Prostate gland (tissue), 2 donors: ENCODE data around the gene UFC1. TPM values are rescaled to one million over a fixed set of nuclear protein-coding genes. Genes with fewer than 3 reads are reported as not detected.

Source experiments
- DNase-seq: peaks from one replicate; pipeline ENCODE4 v3.0.0-alpha.2; 2019; ENCODE audit warnings: low spot score
- H3K27ac ChIP-seq, 2 donors: fragments of 200-600 bp; sonication (generic); 2 replicates each; pipeline ENCODE4 v1.5.1; 2017 to 2019
- H3K27me3 ChIP-seq: fragments of 200-600 bp; sonication (generic); replicated peaks from 2 replicates; pipeline ENCODE4 v1.5.1; 2019; ENCODE audit not compliant: insufficient read depth
- H3K36me3 ChIP-seq, 2 donors: fragments of 200-600 bp; sonication (generic); 1 replicate in 1 of 2; 2 replicates in 1 of 2; pipeline versions ENCODE4 v1.5.1 to v1.8.1; 2017 to 2019
- H3K4me1 ChIP-seq: fragments of 200-600 bp; sonication (generic); replicated peaks from 2 replicates; pipeline ENCODE4 v1.5.1; 2019
- H3K4me3 ChIP-seq, 2 donors: fragments of 200-600 bp; sonication (generic); 2 replicates each; pipeline ENCODE4 v1.5.1; 2017 to 2019
- H3K9me3 ChIP-seq: fragments of 200-600 bp; sonication (generic); 2 replicates; pipeline ENCODE4 v1.5.1; 2017
- CTCF ChIP-seq, 4 experiments: fragments of 200-600 bp in 2 of 4; fragments of 450-650 bp in 2 of 4; sonication (generic) in 2 of 4; IDR thresholded peaks; 1 replicate in 3 of 4; 2 replicates in 1 of 4; pipeline ENCODE4 v1.5.1; 2016 to 2019; ENCODE audit warnings: antibody characterized with exemption in 4 of 4, mild to moderate bottlenecking in 2 of 4, moderate library complexity in 2 of 4
- POLR2A ChIP-seq: fragments of 450-650 bp; IDR thresholded peaks from one replicate; pipeline ENCODE4 v1.6.1; 2016; ENCODE audit warnings: antibody characterized with exemption, mild to moderate bottlenecking
- POLR2AphosphoS5 ChIP-seq: sonication (generic); formaldehyde crosslinking; IDR thresholded peaks from one replicate; pipeline ENCODE4 v1.6.1; 2017; ENCODE audit warnings: antibody characterized with exemption
- WGBS: methylation state at CpG from one replicate; pipeline ENCODE4 v1.1.5; 2018; 5-methylcytosine and 5-hydroxymethylcytosine counted together
- intact Hi-C: fragments of 100-400 bp; cut with DNase I; formaldehyde crosslinking; loops from one replicate; pipeline ENCODE4 v1.14.2; 2022
- total RNA-seq, 2 donors: library from RNA; depleted of rRNA; stranded (reverse); fragments of >200 nt; gene quantifications; one replicate each; pipeline ENCODE4 v1.1.0, GENCODE V29; 2016

UFC1 gene
- total RNA-seq, 2 donors from 2014 or later, result 71.3 to 72.8 TPM

DNA sequence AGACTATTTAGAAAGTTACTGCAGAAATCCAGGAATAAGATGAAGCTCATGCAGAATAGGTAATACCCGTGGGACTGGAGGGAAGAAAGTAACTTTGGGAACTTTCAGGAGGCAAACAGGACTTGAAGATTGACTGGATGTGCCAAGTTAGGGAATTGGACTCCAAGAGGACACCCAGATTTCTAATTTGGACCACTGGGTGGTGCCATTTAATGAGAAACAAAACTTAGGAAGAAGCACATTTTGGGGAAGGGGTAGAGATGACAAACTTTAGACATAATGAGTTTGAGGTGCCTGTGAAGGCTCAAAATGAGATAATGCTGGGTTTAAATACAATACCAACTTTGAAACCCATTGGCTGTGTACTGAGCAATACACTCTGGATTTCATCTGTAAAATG lies 26.9 kb downstream of the UFC1 start:
- no peaks in the 10 kb centered on the region for H3K4me1 ChIP-seq
- no peaks in the 10 kb centered on the region for H3K36me3 ChIP-seq
- TF ChIP-seq POLR2A (no peak), CTCF (IDR thresholded peaks at IDR 0.05) (peak in 1 of 4 experiments; percentile 12)
- DNase-seq, result no peak
- no peaks in the 10 kb centered on the region for H3K9me3 ChIP-seq
- H3K27me3 ChIP-seq, result no peaks in the 10 kb centered on the region
- intact Hi-C loops, result no loop called here
- no peak overlapping the region for H3K4me3 ChIP-seq
- WGBS, result 68% methylated on average over 1 of the region's 1 CpG
- H3K27ac ChIP-seq, result no peak overlapping the region

DNA sequence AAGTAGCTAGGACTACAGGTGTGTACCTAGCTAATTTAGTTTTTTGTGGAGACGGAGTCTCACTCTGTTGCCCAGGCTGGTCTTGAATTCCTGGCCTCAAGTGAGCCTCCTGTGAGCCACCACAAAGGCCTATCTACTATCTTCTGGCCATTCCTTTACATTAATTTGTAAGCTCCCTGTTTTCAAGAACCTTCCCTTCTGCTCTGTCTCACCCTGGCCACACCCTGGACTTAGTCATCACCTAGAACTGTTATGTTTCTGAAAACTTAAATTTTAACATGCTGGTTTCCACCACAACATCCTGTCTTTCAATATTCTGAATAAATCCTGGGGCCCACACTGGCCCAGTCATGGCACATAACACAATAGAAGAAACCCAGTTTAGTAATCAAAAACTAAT lies 28.4 kb downstream of the UFC1 start:
- no peaks in the 10 kb centered on the region for H3K36me3 ChIP-seq
- TF ChIP-seq POLR2AphosphoS5, result no peak
- no peak for TF ChIP-seq POLR2A
- TF ChIP-seq CTCF (IDR thresholded peaks at IDR 0.05), result no peak
- no peaks in the 10 kb centered on the region for H3K4me1 ChIP-seq
- no peaks in the 10 kb centered on the region for H3K27me3 ChIP-seq
- intact Hi-C loops, result no loop called here
- no peak overlapping the region for H3K4me3 ChIP-seq
- no peak overlapping the region for H3K27ac ChIP-seq
- WGBS, result 96% methylated on average over 1 of the region's 1 CpG
- no peaks in the 10 kb centered on the region for H3K9me3 ChIP-seq
- DNase-seq, result no peak

DNA sequence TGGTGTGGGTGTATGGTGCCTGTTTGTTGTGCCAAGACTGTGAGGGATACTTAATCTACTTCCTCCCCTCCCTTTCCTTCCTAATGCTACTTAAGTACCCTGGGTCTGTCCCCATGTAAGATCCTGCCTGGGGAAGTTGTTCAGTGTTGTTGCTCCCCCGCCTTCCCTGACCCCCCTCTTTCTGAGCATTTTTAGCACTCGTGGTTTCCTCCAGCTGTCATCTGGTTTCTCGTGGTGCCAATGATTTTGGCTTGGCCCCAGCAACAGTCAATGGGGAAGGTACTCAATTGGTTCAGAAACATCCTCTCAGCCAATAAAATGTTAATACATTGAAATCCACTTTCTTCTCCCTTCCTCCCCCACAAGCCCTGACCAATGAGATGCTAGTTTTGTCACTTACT lies 31.5 kb downstream of the UFC1 start:
- WGBS, result 13% methylated on average over 3 of the region's 3 CpGs
- Histone ChIP-seq H3K27me3 (no peaks in the 10 kb centered on the region), H3K36me3 (no peaks in the 10 kb centered on the region), H3K4me3 (no peak overlapping the region), H3K27ac (no peak overlapping the region), H3K4me1 (no peaks in the 10 kb centered on the region), H3K9me3 (no peaks in the 10 kb centered on the region)
- TF ChIP-seq CTCF (IDR thresholded peaks at IDR 0.05) (no peak), POLR2AphosphoS5 (peak; percentile 22), POLR2A (no peak)
- no peak for DNase-seq
- intact Hi-C loops, result no loop called here

GRCh38 chr1:161185732-161186311 lies 32.0 kb downstream of the UFC1 start:
- Histone ChIP-seq H3K4me1 (no peaks in the 10 kb centered on the region), H3K27me3 (no peaks in the 10 kb centered on the region), H3K9me3 (no peaks in the 10 kb centered on the region), H3K36me3 (no peaks in the 10 kb centered on the region), H3K27ac (no peak overlapping the region), H3K4me3 (no peak overlapping the region)
- intact Hi-C loops, result no loop called here
- DNase-seq, result no peak
- WGBS, result 61% methylated on average over 2 of the region's 2 CpGs
- TF ChIP-seq POLR2AphosphoS5 (no peak), POLR2A (no peak), CTCF (IDR thresholded peaks at IDR 0.05) (no peak)

- no peak for DNase-seq
- no peak overlapping the region for H3K4me3 ChIP-seq
- no peaks in the 10 kb centered on the region for H3K4me1 ChIP-seq
- no peaks in the 10 kb centered on the region for H3K27me3 ChIP-seq
- 81% methylated on average over 3 of the region's 3 CpGs for WGBS
- H3K27ac ChIP-seq, result no peak overlapping the region
- H3K36me3 ChIP-seq, result no peaks in the 10 kb centered on the region
- intact Hi-C loops, result no loop called here
- TF ChIP-seq POLR2A, result no peak
- no peak for TF ChIP-seq CTCF (IDR thresholded peaks at IDR 0.05)
- TF ChIP-seq POLR2AphosphoS5, result no peak
- H3K9me3 ChIP-seq, result no peaks in the 10 kb centered on the region
Observed at GRCh38 chr1:161187311-161187710, 33.5 kb downstream of the UFC1 start.
